HEK293 (cell line): Measurements from ENCODE around the gene SLC39A3.

Experiments
- CTCF ChIA-PET: fragments of 350-600 bp; formaldehyde crosslinking; extraction: SDS; loops from one replicate; lab custom pipeline; 2021; ENCODE audit warnings: antibody characterized with exemption; lab: Yijun Ruan, JAX
- POLR2A ChIA-PET: fragments of 300-600 bp; formaldehyde crosslinking; extraction: SDS; loops from one replicate; lab custom pipeline; 2020; ENCODE audit warnings: antibody characterized with exemption, inconsistent platforms; lab: Yijun Ruan, JAX
- H3K27ac ChIP-seq: fragments of 200-500 bp; sonication (Bioruptor generic); 2 replicates; pipeline ENCODE4 v1.5.1; 2014; ENCODE audit warnings: low read depth, low read length, control low read depth, inconsistent platforms; ENCODE audit errors: extremely low read depth
- H3K36me3 ChIP-seq, 2 experiments: fragments of 200-500 bp in 1 of 2; sonication (Bioruptor generic) in 1 of 2; 1 replicate in 1 of 2; 2 replicates in 1 of 2; pipeline ENCODE4 v1.5.1; 2014 to 2017; ENCODE audit warnings: inconsistent platforms in 2 of 2, low read length in 2 of 2; ENCODE audit not compliant: control insufficient read depth in 2 of 2, insufficient read depth in 1 of 2
- H3K4me1 ChIP-seq: fragments of 200-500 bp; sonication (Bioruptor generic); 2 replicates; pipeline ENCODE4 v1.5.1; 2014; ENCODE audit warnings: mild to moderate bottlenecking, low read length, inconsistent platforms; ENCODE audit not compliant: control insufficient read depth, insufficient read depth
- H3K4me3 ChIP-seq: 2 replicates; pipeline ENCODE4 v1.5.1; 2011; ENCODE audit warnings: low read depth, mild to moderate bottlenecking, control low read depth, low read length, moderate library complexity
- H3K9me3 ChIP-seq: fragments of 200-500 bp; sonication (Bioruptor generic); 2 replicates; pipeline ENCODE4 v1.5.1; 2014; ENCODE audit warnings: low read depth, low read length, inconsistent platforms; ENCODE audit not compliant: control insufficient read depth, insufficient read depth
- CTCF ChIP-seq: fragments of 450-650 bp; formaldehyde crosslinking; IDR thresholded peaks from 2 replicates; pipeline ENCODE4 v1.5.1; 2016; ENCODE audit warnings: missing biosample characterization, missing genetic modification characterization
- OSR2 ChIP-seq: fragments of 450-650 bp; formaldehyde crosslinking; IDR thresholded peaks from 2 replicates; pipeline ENCODE4 v1.5.1; 2016; ENCODE audit warnings: missing biosample characterization, missing genetic modification characterization
- RBAK ChIP-seq: fragments of 450-650 bp; formaldehyde crosslinking; IDR thresholded peaks from 2 replicates; pipeline ENCODE4 v1.5.1; 2016; ENCODE audit warnings: missing biosample characterization, missing genetic modification characterization
- SCRT2 ChIP-seq: fragments of 450-650 bp; formaldehyde crosslinking; IDR thresholded peaks from 2 replicates; pipeline ENCODE4 v1.5.1; 2016; ENCODE audit warnings: missing biosample characterization, missing genetic modification characterization
- ZBTB20 ChIP-seq: fragments of 450-650 bp; formaldehyde crosslinking; IDR thresholded peaks from 2 replicates; pipeline ENCODE4 v1.5.1; 2016; ENCODE audit warnings: missing biosample characterization, missing genetic modification characterization
- ZBTB26 ChIP-seq: fragments of 450-650 bp; formaldehyde crosslinking; optimal IDR thresholded peaks from 2 replicates; pipeline ENCODE3; 2016; ENCODE audit warnings: missing biosample characterization, mild to moderate bottlenecking, missing genetic modification characterization
- ZBTB8A ChIP-seq: fragments of 450-650 bp; formaldehyde crosslinking; IDR thresholded peaks from 2 replicates; pipeline ENCODE4 v1.5.1; 2016; ENCODE audit warnings: missing biosample characterization, missing genetic modification characterization
- ZFP69B ChIP-seq: fragments of 450-650 bp; formaldehyde crosslinking; IDR thresholded peaks from 2 replicates; pipeline ENCODE4 v1.5.1; 2016; ENCODE audit warnings: missing biosample characterization, missing genetic modification characterization
- ZNF140 ChIP-seq: fragments of 450-650 bp; formaldehyde crosslinking; IDR thresholded peaks from 2 replicates; pipeline ENCODE4 v1.5.1; 2016; ENCODE audit warnings: missing biosample characterization, missing genetic modification characterization
- ZNF169 ChIP-seq: fragments of 450-650 bp; formaldehyde crosslinking; IDR thresholded peaks from 2 replicates; pipeline ENCODE4 v1.5.1; 2016; ENCODE audit warnings: missing biosample characterization, missing genetic modification characterization
- ZNF335 ChIP-seq: fragments of 450-650 bp; formaldehyde crosslinking; conservative IDR thresholded peaks from 2 replicates; pipeline ENCODE4 v1.5.1; 2016; ENCODE audit warnings: missing biosample characterization, missing genetic modification characterization
- ZNF423 ChIP-seq: fragments of 450-650 bp; formaldehyde crosslinking; IDR thresholded peaks from 2 replicates; pipeline ENCODE4 v1.5.1; 2016; ENCODE audit warnings: missing biosample characterization, missing genetic modification characterization
- ZNF521 ChIP-seq: fragments of 450-650 bp; formaldehyde crosslinking; IDR thresholded peaks from 2 replicates; pipeline ENCODE4 v1.5.1; 2017; ENCODE audit warnings: missing biosample characterization, mild to moderate bottlenecking, missing genetic modification characterization
- ZNF623 ChIP-seq: fragments of 450-650 bp; formaldehyde crosslinking; IDR thresholded peaks from 2 replicates; pipeline ENCODE4 v1.5.1; 2016; ENCODE audit warnings: missing biosample characterization, missing genetic modification characterization
- ZNF707 ChIP-seq: fragments of 450-650 bp; formaldehyde crosslinking; IDR thresholded peaks from 2 replicates; pipeline ENCODE4 v1.5.1; 2016; ENCODE audit warnings: missing biosample characterization, missing genetic modification characterization
- ZNF776 ChIP-seq: fragments of 450-650 bp; formaldehyde crosslinking; IDR thresholded peaks from 2 replicates; pipeline ENCODE4 v1.5.0; 2017; ENCODE audit warnings: missing biosample characterization, missing genetic modification characterization, borderline replicate concordance
- ZNF791 ChIP-seq: fragments of 450-650 bp; formaldehyde crosslinking; IDR thresholded peaks from 2 replicates; pipeline ENCODE4 v1.5.1; 2016; ENCODE audit warnings: missing biosample characterization, missing genetic modification characterization
- ZNF830 ChIP-seq: fragments of 450-650 bp; IDR thresholded peaks from 2 replicates; pipeline ENCODE4 v1.5.0; 2018; ENCODE audit warnings: missing biosample characterization, missing genetic modification characterization, low read depth, mild to moderate bottlenecking, moderate library complexity
- TF ChIP-seq, protein P1 (sequence below): fragments of 450-650 bp; formaldehyde crosslinking; IDR thresholded peaks from 2 replicates; pipeline ENCODE4 v1.5.1; 2017; ENCODE audit warnings: missing biosample characterization, mild to moderate bottlenecking, missing genetic modification characterization, moderate library complexity
- TF ChIP-seq, protein P2 (sequence below): fragments of 450-650 bp; formaldehyde crosslinking; IDR thresholded peaks from 2 replicates; pipeline ENCODE4 v1.5.1; 2016; ENCODE audit warnings: missing biosample characterization, missing genetic modification characterization

SLC39A3 gene

DNA sequence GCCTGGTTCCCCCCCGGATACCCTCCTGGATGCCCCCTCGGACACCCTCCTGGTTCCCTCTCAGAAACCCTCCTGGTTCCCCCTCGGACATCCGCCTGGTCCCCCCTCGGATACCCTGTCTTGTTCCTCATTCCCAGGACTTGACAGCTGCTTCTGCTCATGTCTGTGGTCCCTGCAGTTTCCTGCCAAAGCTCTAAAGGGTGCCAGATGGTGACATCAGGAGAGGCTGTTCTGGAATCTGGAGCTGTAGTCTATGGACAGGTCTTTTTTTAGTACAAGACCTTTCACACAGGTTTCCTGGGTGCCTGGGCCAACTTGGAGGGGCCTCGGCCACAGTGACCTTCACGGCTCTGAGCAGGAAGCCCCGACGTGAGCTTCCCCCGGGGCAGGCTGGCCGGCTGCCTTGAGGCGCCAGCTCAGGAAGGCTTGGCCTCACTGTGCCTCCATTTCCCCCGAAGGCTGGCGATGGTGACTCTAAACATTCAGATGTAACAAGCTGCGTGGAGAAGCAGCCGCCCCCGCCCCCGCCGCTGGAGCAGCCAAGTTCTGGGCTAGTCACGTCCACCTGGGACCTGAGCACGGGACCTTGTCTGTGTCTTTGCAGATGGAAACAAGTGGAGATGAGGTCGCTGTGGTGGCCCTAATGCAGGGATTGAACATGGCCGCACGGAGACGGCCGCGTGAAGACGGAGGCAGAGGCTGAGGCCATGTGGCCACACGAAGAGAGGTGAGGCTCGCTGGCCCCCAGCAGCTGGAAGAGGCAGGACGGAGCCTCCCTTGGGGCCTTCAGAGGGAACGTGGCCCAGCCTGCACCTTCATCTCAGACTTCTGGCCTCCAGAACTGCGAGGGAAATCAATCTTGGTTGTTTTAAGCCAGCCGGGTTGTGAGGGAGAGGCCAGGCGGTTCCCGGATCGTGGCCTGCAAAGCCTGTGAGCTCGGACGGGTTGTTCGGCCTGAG is 30.5 kb upstream of the SLC39A3 start:
- H3K4me1 ChIP-seq = no peaks in the 10 kb centered on the region
- peaks cover 12 to 66% of the 10 kb centered on the region in 2 experiments for H3K36me3 ChIP-seq
- CTCF ChIA-PET = no interaction called here
- TF ChIP-seq ZNF776 (tag by site-specific recombination) (no peak), ZBTB20 (tag by site-specific recombination) (no peak), CTCF (tag by site-specific recombination) (no peak), ZNF791 (no peak), ZNF623 (tag by site-specific recombination) (no peak), ZBTB8A (tag by site-specific recombination) (no peak), ZNF830 (tag by site-specific recombination) (no peak), ZNF707 (no peak), ZNF169 (tag by site-specific recombination) (no peak), ZFP69B (tag by site-specific recombination) (no peak), RBAK (no peak), ZNF521 (tag by site-specific recombination) (no peak), OSR2 (tag by site-specific recombination) (no peak), SCRT2 (tag by site-specific recombination) (no peak)
- TF ChIP-seq, protein P1, sequence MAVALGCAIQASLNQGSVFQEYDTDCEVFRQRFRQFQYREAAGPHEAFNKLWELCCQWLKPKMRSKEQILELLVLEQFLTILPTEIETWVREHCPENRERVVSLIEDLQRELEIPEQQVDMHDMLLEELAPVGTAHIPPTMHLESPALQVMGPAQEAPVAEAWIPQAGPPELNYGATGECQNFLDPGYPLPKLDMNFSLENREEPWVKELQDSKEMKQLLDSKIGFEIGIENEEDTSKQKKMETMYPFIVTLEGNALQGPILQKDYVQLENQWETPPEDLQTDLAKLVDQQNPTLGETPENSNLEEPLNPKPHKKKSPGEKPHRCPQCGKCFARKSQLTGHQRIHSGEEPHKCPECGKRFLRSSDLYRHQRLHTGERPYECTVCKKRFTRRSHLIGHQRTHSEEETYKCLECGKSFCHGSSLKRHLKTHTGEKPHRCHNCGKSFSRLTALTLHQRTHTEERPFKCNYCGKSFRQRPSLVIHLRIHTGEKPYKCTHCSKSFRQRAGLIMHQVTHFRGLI (tag by site-specific recombination) = no peak
- TF ChIP-seq, protein P2, sequence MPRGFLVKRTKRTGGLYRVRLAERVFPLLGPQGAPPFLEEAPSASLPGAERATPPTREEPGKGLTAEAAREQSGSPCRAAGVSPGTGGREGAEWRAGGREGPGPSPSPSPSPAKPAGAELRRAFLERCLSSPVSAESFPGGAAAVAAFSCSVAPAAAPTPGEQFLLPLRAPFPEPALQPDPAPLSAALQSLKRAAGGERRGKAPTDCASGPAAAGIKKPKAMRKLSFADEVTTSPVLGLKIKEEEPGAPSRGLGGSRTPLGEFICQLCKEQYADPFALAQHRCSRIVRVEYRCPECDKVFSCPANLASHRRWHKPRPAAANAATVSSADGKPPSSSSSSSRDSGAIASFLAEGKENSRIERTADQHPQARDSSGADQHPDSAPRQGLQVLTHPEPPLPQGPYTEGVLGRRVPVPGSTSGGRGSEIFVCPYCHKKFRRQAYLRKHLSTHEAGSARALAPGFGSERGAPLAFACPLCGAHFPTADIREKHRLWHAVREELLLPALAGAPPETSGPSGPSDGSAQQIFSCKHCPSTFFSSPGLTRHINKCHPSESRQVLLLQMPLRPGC (tag by site-specific recombination) = no peak
- POLR2A ChIA-PET = no interaction called here
- H3K27ac ChIP-seq = no peak overlapping the region
- no peaks in the 10 kb centered on the region for H3K9me3 ChIP-seq
- no peak overlapping the region for H3K4me3 ChIP-seq

GRCh38 chr19:2769218-2769617 is 29.4 kb upstream of the SLC39A3 start:
- Histone ChIP-seq H3K4me3 (no peak overlapping the region), H3K36me3 (peaks cover 21 to 70% of the 10 kb centered on the region in 2 experiments), H3K27ac (no peak overlapping the region), H3K4me1 (no peaks in the 10 kb centered on the region), H3K9me3 (no peaks in the 10 kb centered on the region)
- CTCF ChIA-PET = no interaction called here
- POLR2A ChIA-PET = no interaction called here
- no peak for TF ChIP-seq ZNF140
- TF ChIP-seq ZBTB26 = no peak
- TF ChIP-seq ZNF335 = no peak
- TF ChIP-seq ZNF423 (tag by site-specific recombination) = no peak
